Measurements from ENCODE around the gene STK11IP.

The STK11IP gene

GRCh38 chr2:219575566-219576504, 21.8 kb upstream of the STK11IP start:
- H3K4me1 ChIP-seq (ENCODE audit: control insufficient read depth, low read depth, low read length) = peaks cover 3% of the 10 kb centered on the region
- no peak overlapping the region for H3K27ac ChIP-seq (ENCODE audit: low read depth, low read length)

DNA sequence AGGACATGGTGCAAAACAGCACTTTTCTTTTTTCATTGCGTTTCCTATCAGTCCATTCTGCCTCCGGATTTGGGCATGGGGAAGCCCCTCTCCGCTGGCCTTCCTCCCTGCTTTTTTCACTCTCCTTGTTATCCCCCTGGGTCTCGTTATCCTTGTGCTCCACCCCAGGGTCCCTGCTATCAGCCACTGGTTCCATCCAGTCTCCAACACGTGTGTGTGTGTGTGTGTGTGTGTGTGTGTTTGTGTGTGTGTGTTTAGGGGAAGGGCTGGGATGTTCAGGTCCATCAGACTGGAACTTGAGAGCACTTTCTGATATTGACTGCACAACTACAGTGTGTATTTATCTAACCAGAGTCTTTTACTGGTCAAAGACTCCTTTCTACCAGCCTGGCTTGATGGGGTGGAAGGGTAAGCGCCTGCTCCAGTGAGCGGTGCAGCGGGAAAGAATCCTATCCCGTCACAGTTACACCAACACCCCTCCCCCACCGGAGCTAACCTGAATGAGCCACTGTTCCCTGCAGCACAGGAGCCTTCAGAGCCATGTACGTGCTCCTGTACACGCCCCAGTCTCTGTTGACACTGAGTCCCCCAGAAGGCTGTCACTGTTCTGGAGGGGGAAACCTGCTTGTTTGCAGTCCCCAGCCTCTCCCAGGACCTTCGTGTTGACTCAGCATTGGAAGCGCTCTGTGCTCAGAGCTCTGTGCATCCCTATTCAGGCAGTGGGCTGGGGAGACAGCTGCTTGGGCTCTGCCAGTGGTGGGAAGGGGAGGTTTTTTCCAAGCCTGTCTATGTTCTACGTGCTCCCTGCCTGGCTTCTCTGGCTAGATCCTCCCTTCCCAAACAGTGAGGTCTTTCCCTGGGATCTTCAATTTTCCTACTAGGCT, 20.9 kb upstream of the STK11IP start:
- Histone ChIP-seq H3K79me2 (ENCODE audit: control insufficient read depth, insufficient read depth, low read length) (no peaks in the 10 kb centered on the region), H3K36me3 (ENCODE audit: control insufficient read depth, insufficient read depth, low read length) (no peaks in the 10 kb centered on the region), H3K27me3 (ENCODE audit: insufficient read depth, low read length, poor library complexity) (no peaks in the 10 kb centered on the region), H3K9ac (ENCODE audit: low read length) (peak overlapping the region; percentile 12), H3K4me1 (ENCODE audit: control insufficient read depth, low read depth, low read length) (peaks cover 3% of the 10 kb centered on the region), H2AK5ac (ENCODE audit: low read length) (no peak overlapping the region), H2BK15ac (replicated peaks; ENCODE audit: low read depth) (no peak overlapping the region), H3K23ac (ENCODE audit: low read length) (no peak overlapping the region), H4K5ac (ENCODE audit: low read length) (no peak overlapping the region), H2BK120ac (ENCODE audit: low read depth, low read length) (no peak overlapping the region), H3K56ac (ENCODE audit: low read length) (peak overlapping the region; percentile 39), H3K4me3 (ENCODE audit: low read length) (no peak overlapping the region), H3K27ac (ENCODE audit: low read depth, low read length) (no peak overlapping the region), H3K79me1 (ENCODE audit: low read length) (no peaks in the 10 kb centered on the region), H4K8ac (ENCODE audit: low read depth, low read length) (no peak overlapping the region), H3K18ac (ENCODE audit: low read length) (peak overlapping the region; percentile 43), H3K4me2 (ENCODE audit: low read length) (peak overlapping the region; percentile 0), H3K4ac (ENCODE audit: low read depth, low read length) (no peak overlapping the region), H2BK5ac (ENCODE audit: low read length) (no peak overlapping the region)
- WGBS (ENCODE audit: extremely low coverage, insufficient coverage, low lambda C conversion rate) = no CpG with 5 or more reads among the region's 15 CpGs
- DNase-seq = peak; percentile 77

More at GRCh38 chr2:219575566-219576504, 21.8 kb upstream of the STK11IP start:
- H2AK5ac ChIP-seq (ENCODE audit: low read length) = peak overlapping the region; percentile 41
- H3K56ac ChIP-seq (ENCODE audit: low read length) = no peak overlapping the region
- H3K4me3 ChIP-seq (ENCODE audit: low read length) = no peak overlapping the region
- no peak overlapping the region for H2BK120ac ChIP-seq (ENCODE audit: low read depth, low read length)
- no peak overlapping the region for H3K23ac ChIP-seq (ENCODE audit: low read length)
- no peak overlapping the region for H3K4ac ChIP-seq (ENCODE audit: low read depth, low read length)
- H4K5ac ChIP-seq (ENCODE audit: low read length) = no peak overlapping the region
- H3K79me1 ChIP-seq (ENCODE audit: low read length) = no peaks in the 10 kb centered on the region
- no peaks in the 10 kb centered on the region for H3K79me2 ChIP-seq (ENCODE audit: control insufficient read depth, insufficient read depth, low read length)
- no CpG with 5 or more reads among the region's 6 CpGs for WGBS (ENCODE audit: extremely low coverage, insufficient coverage, low lambda C conversion rate)
- no peak overlapping the region for H3K4me2 ChIP-seq (ENCODE audit: low read length)
- no peak overlapping the region for H2BK5ac ChIP-seq (ENCODE audit: low read length)
- no peak overlapping the region for H3K18ac ChIP-seq (ENCODE audit: low read length)
- H3K27me3 ChIP-seq (ENCODE audit: insufficient read depth, low read length, poor library complexity) = no peaks in the 10 kb centered on the region
- no peak for DNase-seq
- no peak overlapping the region for H2BK15ac ChIP-seq (replicated peaks; ENCODE audit: low read depth)
- no peak overlapping the region for H3K9ac ChIP-seq (ENCODE audit: low read length)
- no peaks in the 10 kb centered on the region for H3K36me3 ChIP-seq (ENCODE audit: control insufficient read depth, insufficient read depth, low read length)
- H4K8ac ChIP-seq (ENCODE audit: low read depth, low read length) = no peak overlapping the region

DNA sequence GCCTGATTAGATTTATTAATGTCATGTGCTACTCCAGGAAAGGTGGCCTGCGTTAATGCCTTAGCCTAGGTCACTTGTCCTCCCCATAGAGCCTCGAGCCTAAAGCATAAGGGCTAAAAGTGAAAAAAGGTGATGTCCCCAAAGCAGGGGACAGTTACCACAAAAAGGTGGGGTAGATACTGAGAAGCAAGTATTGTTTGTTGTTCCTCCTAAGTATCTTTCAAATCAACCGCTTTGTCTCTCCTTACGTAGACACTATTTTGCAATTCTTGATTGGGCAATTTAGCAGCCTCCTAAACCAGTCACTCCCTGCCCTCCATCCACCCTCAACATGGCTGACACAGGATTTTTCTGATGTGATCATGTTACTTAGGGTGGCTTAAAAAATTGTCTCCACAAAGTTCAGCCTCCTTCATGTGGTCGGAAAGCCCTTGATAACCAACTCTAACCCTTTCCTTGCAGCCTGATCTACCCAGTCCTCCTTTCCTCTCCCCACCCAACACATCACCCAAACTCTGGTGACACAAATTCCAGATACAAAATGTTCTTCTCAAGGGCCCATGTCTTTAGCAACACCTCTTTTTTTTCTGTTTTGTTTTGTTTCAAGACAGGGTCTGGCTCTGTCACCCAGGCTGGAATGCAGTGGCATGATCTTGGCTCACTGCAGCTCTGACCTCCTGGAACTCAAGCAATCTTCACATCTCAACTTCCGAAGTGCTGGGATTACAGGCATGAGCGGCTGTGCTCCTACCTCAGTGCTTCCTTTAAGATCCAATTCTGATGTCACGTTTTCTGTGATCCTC, 18.6 kb upstream of the STK11IP start:
- no peak overlapping the region for H3K56ac ChIP-seq (ENCODE audit: low read length)
- no CpG with 5 or more reads among the region's 8 CpGs for WGBS (ENCODE audit: extremely low coverage, insufficient coverage, low lambda C conversion rate)
- H2BK120ac ChIP-seq (ENCODE audit: low read depth, low read length) = no peak overlapping the region
- no peak overlapping the region for H3K18ac ChIP-seq (ENCODE audit: low read length)
- no peak overlapping the region for H3K9ac ChIP-seq (ENCODE audit: low read length)
- H2BK5ac ChIP-seq (ENCODE audit: low read length) = no peak overlapping the region
- H3K4me2 ChIP-seq (ENCODE audit: low read length) = no peak overlapping the region
- no peaks in the 10 kb centered on the region for H3K79me1 ChIP-seq (ENCODE audit: low read length)
- no peak overlapping the region for H3K27ac ChIP-seq (ENCODE audit: low read depth, low read length)
- no peak overlapping the region for H3K4ac ChIP-seq (ENCODE audit: low read depth, low read length)
- DNase-seq = no peak
- H3K36me3 ChIP-seq (ENCODE audit: control insufficient read depth, insufficient read depth, low read length) = no peaks in the 10 kb centered on the region
- no peaks in the 10 kb centered on the region for H3K79me2 ChIP-seq (ENCODE audit: control insufficient read depth, insufficient read depth, low read length)
- no peak overlapping the region for H3K23ac ChIP-seq (ENCODE audit: low read length)
- no peak overlapping the region for H2BK15ac ChIP-seq (replicated peaks; ENCODE audit: low read depth)
- no peak overlapping the region for H4K5ac ChIP-seq (ENCODE audit: low read length)
- no peak overlapping the region for H3K4me3 ChIP-seq (ENCODE audit: low read length)
- H4K8ac ChIP-seq (ENCODE audit: low read depth, low read length) = no peak overlapping the region
- H3K27me3 ChIP-seq (ENCODE audit: insufficient read depth, low read length, poor library complexity) = no peaks in the 10 kb centered on the region
- H2AK5ac ChIP-seq (ENCODE audit: low read length) = no peak overlapping the region
- no peaks in the 10 kb centered on the region for H3K4me1 ChIP-seq (ENCODE audit: control insufficient read depth, low read depth, low read length)

GRCh38 chr2:219581346-219581745, 16.3 kb upstream of the STK11IP start:
- Histone ChIP-seq H3K9ac (ENCODE audit: low read length) (no peak overlapping the region), H2BK15ac (replicated peaks; ENCODE audit: low read depth) (no peak overlapping the region), H3K79me2 (ENCODE audit: control insufficient read depth, insufficient read depth, low read length) (no peaks in the 10 kb centered on the region), H3K36me3 (ENCODE audit: control insufficient read depth, insufficient read depth, low read length) (no peaks in the 10 kb centered on the region), H3K79me1 (ENCODE audit: low read length) (no peaks in the 10 kb centered on the region), H3K4me2 (ENCODE audit: low read length) (no peak overlapping the region), H2BK120ac (ENCODE audit: low read depth, low read length) (no peak overlapping the region), H3K23ac (ENCODE audit: low read length) (no peak overlapping the region), H3K18ac (ENCODE audit: low read length) (no peak overlapping the region), H4K8ac (ENCODE audit: low read depth, low read length) (no peak overlapping the region), H3K4ac (ENCODE audit: low read depth, low read length) (no peak overlapping the region), H2BK5ac (ENCODE audit: low read length) (no peak overlapping the region), H3K4me3 (ENCODE audit: low read length) (no peak overlapping the region), H3K56ac (ENCODE audit: low read length) (no peak overlapping the region), H3K4me1 (ENCODE audit: control insufficient read depth, low read depth, low read length) (no peaks in the 10 kb centered on the region), H3K27ac (ENCODE audit: low read depth, low read length) (no peak overlapping the region), H3K27me3 (ENCODE audit: insufficient read depth, low read length, poor library complexity) (no peaks in the 10 kb centered on the region), H2AK5ac (ENCODE audit: low read length) (no peak overlapping the region), H4K5ac (ENCODE audit: low read length) (no peak overlapping the region)
- no peak for DNase-seq
- WGBS (ENCODE audit: extremely low coverage, insufficient coverage, low lambda C conversion rate) = no CpG with 5 or more reads among the region's 2 CpGs

GRCh38 chr2:219591091-219591490, 6.6 kb upstream of the STK11IP start:
- Histone ChIP-seq H3K4ac (ENCODE audit: low read depth, low read length) (no peak overlapping the region), H3K27me3 (ENCODE audit: insufficient read depth, low read length, poor library complexity) (no peaks in the 10 kb centered on the region), H3K36me3 (ENCODE audit: control insufficient read depth, insufficient read depth, low read length) (no peaks in the 10 kb centered on the region), H2AK5ac (ENCODE audit: low read length) (no peak overlapping the region), H2BK120ac (ENCODE audit: low read depth, low read length) (no peak overlapping the region), H3K23ac (ENCODE audit: low read length) (no peak overlapping the region), H3K4me2 (ENCODE audit: low read length) (no peak overlapping the region), H3K79me1 (ENCODE audit: low read length) (no peaks in the 10 kb centered on the region), H2BK5ac (ENCODE audit: low read length) (no peak overlapping the region), H3K4me3 (ENCODE audit: low read length) (no peak overlapping the region), H3K79me2 (ENCODE audit: control insufficient read depth, insufficient read depth, low read length) (no peaks in the 10 kb centered on the region), H3K18ac (ENCODE audit: low read length) (no peak overlapping the region), H4K5ac (ENCODE audit: low read length) (no peak overlapping the region), H3K27ac (ENCODE audit: low read depth, low read length) (no peak overlapping the region), H3K9ac (ENCODE audit: low read length) (no peak overlapping the region), H2BK15ac (replicated peaks; ENCODE audit: low read depth) (no peak overlapping the region), H4K8ac (ENCODE audit: low read depth, low read length) (no peak overlapping the region), H3K4me1 (ENCODE audit: control insufficient read depth, low read depth, low read length) (no peaks in the 10 kb centered on the region), H3K56ac (ENCODE audit: low read length) (no peak overlapping the region)
- DNase-seq = no peak
- no CpG with 5 or more reads among the region's 4 CpGs for WGBS (ENCODE audit: extremely low coverage, insufficient coverage, low lambda C conversion rate)
